LNCAP (cell line): ENCODE measurements around the gene VCL.

Experiments used
- CTCF ChIP-seq: fragments of 450-650 bp; IDR thresholded peaks from 2 replicates; pipeline ENCODE4 v1.5.1; 2017; ENCODE audit warnings: mild to moderate bottlenecking

VCL gene

GRCh38 chr10:74133923-74134820, 136.3 kb downstream of the VCL start:
- no peak for TF ChIP-seq CTCF

GRCh38 chr10:74135452-74135851, 137.5 kb downstream of the VCL start:
- TF ChIP-seq CTCF = no peak

- TF ChIP-seq CTCF = no peak
Observed at GRCh38 chr10:74137992-74138391, 140.1 kb downstream of the VCL start.

GRCh38 chr10:74139981-74140380, 142.1 kb downstream of the VCL start:
- TF ChIP-seq CTCF = no peak

- no peak for TF ChIP-seq CTCF
Observed at GRCh38 chr10:74140553-74140952, 142.6 kb downstream of the VCL start.

- TF ChIP-seq CTCF = no peak
Observed at GRCh38 chr10:74145133-74145532, 147.2 kb downstream of the VCL start.

- TF ChIP-seq CTCF = no peak
Observed at GRCh38 chr10:74150204-74150989, 152.5 kb downstream of the VCL start, which contains the start of gene AP3M1. TSS of gene AP3M1 (minus strand) at chr10:74150828. CDS start at chr10:74138379, 12,449 bp downstream.
